ENCODE data around the gene CHD9.
"Not testable (repeated sequence)": the region's sequence is repeated elsewhere in the genome, so short reads cannot be mapped to it uniquely, and the experiment has no call there.

GRCh38 chr16:53074296-53074695, 19.5 kb downstream of the CHD9 start:
- TF ChIP-seq, protein P1, sequence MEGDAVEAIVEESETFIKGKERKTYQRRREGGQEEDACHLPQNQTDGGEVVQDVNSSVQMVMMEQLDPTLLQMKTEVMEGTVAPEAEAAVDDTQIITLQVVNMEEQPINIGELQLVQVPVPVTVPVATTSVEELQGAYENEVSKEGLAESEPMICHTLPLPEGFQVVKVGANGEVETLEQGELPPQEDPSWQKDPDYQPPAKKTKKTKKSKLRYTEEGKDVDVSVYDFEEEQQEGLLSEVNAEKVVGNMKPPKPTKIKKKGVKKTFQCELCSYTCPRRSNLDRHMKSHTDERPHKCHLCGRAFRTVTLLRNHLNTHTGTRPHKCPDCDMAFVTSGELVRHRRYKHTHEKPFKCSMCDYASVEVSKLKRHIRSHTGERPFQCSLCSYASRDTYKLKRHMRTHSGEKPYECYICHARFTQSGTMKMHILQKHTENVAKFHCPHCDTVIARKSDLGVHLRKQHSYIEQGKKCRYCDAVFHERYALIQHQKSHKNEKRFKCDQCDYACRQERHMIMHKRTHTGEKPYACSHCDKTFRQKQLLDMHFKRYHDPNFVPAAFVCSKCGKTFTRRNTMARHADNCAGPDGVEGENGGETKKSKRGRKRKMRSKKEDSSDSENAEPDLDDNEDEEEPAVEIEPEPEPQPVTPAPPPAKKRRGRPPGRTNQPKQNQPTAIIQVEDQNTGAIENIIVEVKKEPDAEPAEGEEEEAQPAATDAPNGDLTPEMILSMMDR (IDR thresholded peaks at IDR 0.05), result not testable (repeated sequence)
- not testable (repeated sequence) for TF ChIP-seq POLR2A (IDR thresholded peaks at IDR 0.05)
